Measurements from ENCODE around the gene FBXO10.
"Not testable (repeated sequence)": the region's sequence is repeated elsewhere in the genome, so short reads cannot be mapped to it uniquely, and the experiment has no call there.

FBXO10 gene

GRCh38 chr9:37473982-37474381 is 102.2 kb downstream of the FBXO10 start:
- DNase-seq, result not testable (repeated sequence)

- DNase-seq, result no peak
Observed at GRCh38 chr9:37471942-37472684, 104.1 kb downstream of the FBXO10 start.

GRCh38 chr9:37468620-37469019 is 107.6 kb downstream of the FBXO10 start:
- no peak for DNase-seq

- not testable (repeated sequence) for DNase-seq
Observed at GRCh38 chr9:37467530-37467929, 108.7 kb downstream of the FBXO10 start.

GRCh38 chr9:37466037-37466709 is 110.0 kb downstream of the FBXO10 start:
- DNase-seq, result peak; percentile 17 to 27

- DNase-seq, result peak; percentile 97 to 99
Observed at GRCh38 chr9:37465249-37466036, 110.7 kb downstream of the FBXO10 start, which contains the start of gene ZBTB5. TSS of gene ZBTB5 (minus strand) at chr9:37465450. CDS start at chr9:37442551, 22,899 bp downstream.

GRCh38 chr9:37464426-37465248 is 111.5 kb downstream of the FBXO10 start:
- DNase-seq, result peak in 1 of 2 experiments; percentile 58

GRCh38 chr9:37464006-37464405 is 112.2 kb downstream of the FBXO10 start:
- no peak for DNase-seq
